BJ (cell line): ENCODE data around the gene HEXB. TPM values are rescaled to one million over a fixed set of nuclear protein-coding genes. Genes with fewer than 3 reads are reported as not detected.

Experiments used
- CTCF ChIA-PET: fragments of 350-600 bp; formaldehyde crosslinking; extraction: SDS; loops from one replicate; lab custom pipeline; 2021; ENCODE audit warnings: antibody characterized with exemption, inconsistent platforms; lab: Yijun Ruan, JAX
- POLR2A ChIA-PET: fragments of 300-600 bp; sonication (Branson Sonifier 250); formaldehyde crosslinking; extraction: SDS; loops from one replicate; lab custom pipeline; 2021; ENCODE audit warnings: antibody characterized with exemption; lab: Charles Lee
- DNase-seq: peaks from one replicate; pipeline ENCODE4 v3.0.0-alpha.2; 2011; ENCODE audit warnings: low read depth
- H3K27me3 ChIP-seq: 2 replicates; pipeline ENCODE4 v1.6.0; 2011; ENCODE audit warnings: low read length; ENCODE audit not compliant: control insufficient read depth, insufficient read depth
- H3K36me3 ChIP-seq: 2 replicates; pipeline ENCODE4 v1.5.1; 2011; ENCODE audit warnings: low read length; ENCODE audit not compliant: control insufficient read depth, insufficient read depth
- H3K4me3 ChIP-seq: 2 replicates; pipeline ENCODE4 v1.5.1; 2011; ENCODE audit warnings: low read depth, mild to moderate bottlenecking, control low read depth, low read length
- polyA plus RNA-seq: library from polyadenylated mRNA; depleted of rRNA; stranded (reverse); fragments of >200 nt; gene quantifications from 2 replicates; pipeline ENCODE4 v1.2.3, GENCODE V29; 2011
- TF ChIP-seq, protein P1 (sequence below): IDR thresholded peaks from 2 replicates; pipeline ENCODE4 v1.5.1; 2011; ENCODE audit warnings: low read depth, mild to moderate bottlenecking, control low read depth, inconsistent platforms, low read length, moderate library complexity; ENCODE audit not compliant: insufficient read depth

The HEXB gene
- polyA plus RNA-seq, 1 experiment: 71.0 TPM

DNA sequence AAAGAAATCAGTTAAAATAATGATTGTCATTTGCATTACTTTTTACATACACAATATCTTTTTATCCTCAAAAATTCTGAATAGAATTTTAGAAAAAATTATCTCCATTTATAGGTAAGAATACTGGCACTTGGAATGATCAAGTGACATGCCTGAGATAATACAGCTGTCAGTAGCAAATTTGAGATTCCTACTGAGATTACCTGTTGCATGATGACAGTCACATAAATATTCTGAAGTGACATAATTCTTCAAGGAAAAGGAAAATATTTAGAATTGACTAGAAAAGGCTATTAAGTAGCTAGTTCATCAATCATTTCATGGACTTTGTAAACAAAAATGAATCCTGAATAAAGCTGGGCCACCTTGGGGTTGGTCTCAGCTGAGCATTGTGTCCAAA lies 29.3 kb upstream of the HEXB start:
- CTCF ChIA-PET: no interaction called here
- H3K27me3 ChIP-seq: no peaks in the 10 kb centered on the region; the same call in 1 of the 2 replicates
- no peaks in the 10 kb centered on the region for H3K36me3 ChIP-seq
- DNase-seq: no peak
- POLR2A ChIA-PET: no interaction called here
- H3K4me3 ChIP-seq: no peak overlapping the region
- TF ChIP-seq, protein P1, sequence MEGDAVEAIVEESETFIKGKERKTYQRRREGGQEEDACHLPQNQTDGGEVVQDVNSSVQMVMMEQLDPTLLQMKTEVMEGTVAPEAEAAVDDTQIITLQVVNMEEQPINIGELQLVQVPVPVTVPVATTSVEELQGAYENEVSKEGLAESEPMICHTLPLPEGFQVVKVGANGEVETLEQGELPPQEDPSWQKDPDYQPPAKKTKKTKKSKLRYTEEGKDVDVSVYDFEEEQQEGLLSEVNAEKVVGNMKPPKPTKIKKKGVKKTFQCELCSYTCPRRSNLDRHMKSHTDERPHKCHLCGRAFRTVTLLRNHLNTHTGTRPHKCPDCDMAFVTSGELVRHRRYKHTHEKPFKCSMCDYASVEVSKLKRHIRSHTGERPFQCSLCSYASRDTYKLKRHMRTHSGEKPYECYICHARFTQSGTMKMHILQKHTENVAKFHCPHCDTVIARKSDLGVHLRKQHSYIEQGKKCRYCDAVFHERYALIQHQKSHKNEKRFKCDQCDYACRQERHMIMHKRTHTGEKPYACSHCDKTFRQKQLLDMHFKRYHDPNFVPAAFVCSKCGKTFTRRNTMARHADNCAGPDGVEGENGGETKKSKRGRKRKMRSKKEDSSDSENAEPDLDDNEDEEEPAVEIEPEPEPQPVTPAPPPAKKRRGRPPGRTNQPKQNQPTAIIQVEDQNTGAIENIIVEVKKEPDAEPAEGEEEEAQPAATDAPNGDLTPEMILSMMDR: no peak

DNA sequence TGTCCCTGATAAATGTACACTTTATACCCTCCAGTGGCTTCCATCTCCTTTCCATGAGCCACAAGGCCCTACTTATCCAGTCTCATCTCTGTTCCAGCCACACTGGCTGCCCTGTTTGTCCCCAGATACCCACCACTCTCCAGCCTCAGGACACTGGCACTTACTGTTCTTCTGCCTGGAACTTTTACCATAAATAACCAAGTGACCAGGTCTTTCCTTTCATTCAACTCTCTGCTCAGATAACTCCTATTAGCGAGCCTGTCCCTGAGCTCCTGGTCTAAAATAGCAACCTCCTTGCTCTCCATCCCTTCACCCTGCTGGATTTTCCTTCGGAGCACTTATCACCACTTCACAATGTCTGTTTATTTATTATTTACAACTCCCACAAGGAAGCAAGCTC lies 27.9 kb upstream of the HEXB start:
- TF ChIP-seq, protein P1: no peak
- Histone ChIP-seq H3K4me3 (no peak overlapping the region), H3K36me3 (no peaks in the 10 kb centered on the region), H3K27me3 (no peaks in the 10 kb centered on the region; the same call in 1 of the 2 replicates)
- no peak for DNase-seq
- ChIA-PET CTCF (interaction anchor here (0.8 to 1.1 kb wide), 2 partner anchors 8 to 15 kb away, joined by 4 to 6 read pairs; no protein-coding TSS in a partner anchor), POLR2A (no interaction called here)

DNA sequence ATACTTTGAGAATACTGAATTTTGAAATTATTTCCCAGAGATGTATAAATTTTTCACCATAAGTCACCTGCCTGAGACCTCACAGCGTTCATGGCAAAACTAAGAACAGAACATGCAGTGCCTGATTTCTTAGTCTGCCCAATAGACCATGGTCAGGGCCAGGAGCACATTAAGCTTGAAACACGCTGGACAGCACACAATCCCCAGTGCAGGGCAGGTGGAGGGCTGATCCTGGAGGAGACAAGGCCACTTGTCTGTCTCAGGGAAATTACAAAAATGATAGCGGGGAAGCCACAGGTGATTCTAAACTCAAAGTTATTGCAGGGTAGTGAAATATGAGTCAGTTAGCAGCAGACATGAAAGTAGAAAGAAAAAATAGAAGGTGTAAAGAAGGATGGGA lies 25.9 kb upstream of the HEXB start:
- no peak overlapping the region for H3K4me3 ChIP-seq
- CTCF ChIA-PET: interaction anchor here (1.2 to 1.7 kb wide), 4 partner anchors 9 to 757 kb away, joined by 3 to 7 read pairs (median 4); no protein-coding TSS in a partner anchor
- no peaks in the 10 kb centered on the region; the same call in 1 of the 2 replicates for H3K27me3 ChIP-seq
- TF ChIP-seq, protein P1: no peak
- no peaks in the 10 kb centered on the region for H3K36me3 ChIP-seq
- DNase-seq: no peak
- POLR2A ChIA-PET: interaction anchor here (0.7 kb wide), 1 partner anchor 1977 kb away, joined by 5 read pairs; no protein-coding TSS in a partner anchor

DNA sequence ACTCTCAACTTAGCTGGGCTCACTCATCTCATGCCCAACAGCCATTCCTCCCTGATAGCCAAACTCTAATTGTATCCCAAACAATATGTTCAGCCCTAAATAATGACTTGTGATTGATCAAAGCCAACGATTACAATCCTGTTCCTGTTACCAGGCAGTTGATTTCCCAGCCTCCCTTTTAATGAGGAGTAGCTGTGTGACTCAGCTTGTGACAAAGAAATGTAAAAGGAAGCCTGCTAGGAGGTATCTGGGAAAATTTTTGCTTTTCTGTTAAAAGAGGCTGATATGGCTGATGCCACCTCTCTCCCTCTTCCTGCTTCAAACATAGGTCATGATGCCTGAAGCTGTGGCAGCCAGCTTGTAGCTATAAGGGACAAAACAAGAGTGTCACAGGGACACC lies 24.9 kb upstream of the HEXB start:
- no peak overlapping the region for H3K4me3 ChIP-seq
- POLR2A ChIA-PET: no interaction called here
- TF ChIP-seq, protein P1: no peak
- DNase-seq: no peak
- CTCF ChIA-PET: interaction anchor here (0.9 to 1.7 kb wide), 3 partner anchors 10 to 1070 kb away, joined by 3 to 9 read pairs (median 4); no protein-coding TSS in a partner anchor
- H3K36me3 ChIP-seq: no peaks in the 10 kb centered on the region
- H3K27me3 ChIP-seq: no peaks in the 10 kb centered on the region; the same call in 1 of the 2 replicates

DNA sequence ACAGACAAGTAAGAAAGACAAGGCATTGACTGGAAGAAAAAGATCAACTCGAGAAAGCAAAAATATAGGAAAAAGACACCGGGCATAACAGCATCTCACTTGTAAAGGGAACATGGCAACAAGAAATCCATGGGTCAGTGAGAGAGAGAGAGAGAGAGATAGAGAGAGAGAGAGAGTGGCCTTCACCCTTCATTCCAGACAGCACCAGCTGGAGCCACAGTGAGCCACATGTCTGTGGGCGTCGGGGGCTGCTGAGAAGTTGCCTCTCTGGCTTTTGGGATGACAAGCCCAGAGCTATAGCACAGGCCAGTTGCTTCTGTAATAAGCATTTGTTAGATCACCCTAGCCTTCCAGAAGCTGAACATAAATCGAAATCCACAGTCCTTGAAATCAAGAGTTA lies 24.2 kb upstream of the HEXB start:
- CTCF ChIA-PET: interaction anchor here (0.9 to 1.2 kb wide), 2 partner anchors 11 to 1070 kb away, joined by 4 to 9 read pairs; no protein-coding TSS in a partner anchor
- Histone ChIP-seq H3K27me3 (no peaks in the 10 kb centered on the region; the same call in 1 of the 2 replicates), H3K36me3 (no peaks in the 10 kb centered on the region), H3K4me3 (no peak overlapping the region)
- TF ChIP-seq, protein P1: no peak
- DNase-seq: no peak
- POLR2A ChIA-PET: no interaction called here
